ENCODE data around the gene SHROOM4. TPM values are rescaled to one million over a fixed set of nuclear protein-coding genes. Genes with fewer than 3 reads are reported as not detected.

SHROOM4 gene
- total RNA-seq, 1 experiment from 2014 or later: 0.13 TPM

DNA sequence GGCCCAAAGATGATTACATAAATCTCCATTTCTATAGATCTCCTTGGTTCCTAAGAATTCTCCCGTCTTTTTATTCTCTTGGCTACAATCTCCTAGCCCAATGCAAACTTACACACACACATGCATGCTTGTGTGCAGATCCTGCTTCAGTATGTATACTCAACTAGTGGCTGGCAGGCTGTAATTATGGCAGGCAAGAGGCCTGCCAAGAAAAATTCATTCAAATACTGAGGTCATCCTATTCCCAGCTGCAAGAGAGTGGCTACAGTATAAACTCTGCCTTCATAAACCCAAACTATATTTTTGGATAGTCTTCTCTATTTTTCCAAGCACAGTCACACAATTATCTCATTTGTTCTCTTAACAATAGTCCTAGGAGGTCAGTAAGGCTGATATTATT, 95.2 kb downstream of the SHROOM4 start:
- POLR2A ChIA-PET: no interaction called here
- DNase-seq (ENCODE audit: low read depth, low spot score): no peak

DNA sequence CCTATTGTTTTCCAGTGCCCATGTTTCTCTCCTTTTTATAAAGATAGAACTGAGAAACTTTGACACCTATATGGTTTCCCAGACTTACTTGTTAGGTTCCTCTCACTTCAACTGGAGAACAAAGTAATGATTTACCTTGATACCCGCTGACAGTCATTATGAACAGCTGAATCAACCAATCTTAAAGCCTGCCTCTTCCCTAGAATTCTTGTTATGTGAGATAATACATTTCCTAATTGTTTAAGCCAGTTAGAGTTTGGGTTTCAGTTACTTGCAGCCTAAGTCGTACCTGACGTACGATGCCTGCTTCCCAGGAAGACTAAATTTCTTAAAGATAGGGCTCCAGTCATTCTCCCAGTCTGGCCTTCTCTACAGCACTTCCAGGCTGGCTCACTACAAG, 97.3 kb downstream of the SHROOM4 start:
- POLR2A ChIA-PET: no interaction called here
- in situ Hi-C loops (cut with HindIII; ENCODE audit: low pct_unique_long_range_greater_than_20kb, low sequenced_read_pairs): no loop called here
- H3K4me1 ChIP-seq (ENCODE audit: control insufficient read depth, insufficient read depth, low read length): no peaks in the 10 kb centered on the region
- H3K4me3 ChIP-seq (ENCODE audit: low read depth in 2 of 2, low read length in 2 of 2): no peak overlapping the region
- CTCF ChIA-PET: no interaction called here
- H3K27me3 ChIP-seq (ENCODE audit: control insufficient read depth, insufficient read depth, low read length): no peaks in the 10 kb centered on the region
- TF ChIP-seq SIN3A (IDR thresholded peaks at IDR 0.05; ENCODE audit: borderline replicate concordance, insufficient read depth, low read depth, low read length): no peak
- TF ChIP-seq, protein P1, sequence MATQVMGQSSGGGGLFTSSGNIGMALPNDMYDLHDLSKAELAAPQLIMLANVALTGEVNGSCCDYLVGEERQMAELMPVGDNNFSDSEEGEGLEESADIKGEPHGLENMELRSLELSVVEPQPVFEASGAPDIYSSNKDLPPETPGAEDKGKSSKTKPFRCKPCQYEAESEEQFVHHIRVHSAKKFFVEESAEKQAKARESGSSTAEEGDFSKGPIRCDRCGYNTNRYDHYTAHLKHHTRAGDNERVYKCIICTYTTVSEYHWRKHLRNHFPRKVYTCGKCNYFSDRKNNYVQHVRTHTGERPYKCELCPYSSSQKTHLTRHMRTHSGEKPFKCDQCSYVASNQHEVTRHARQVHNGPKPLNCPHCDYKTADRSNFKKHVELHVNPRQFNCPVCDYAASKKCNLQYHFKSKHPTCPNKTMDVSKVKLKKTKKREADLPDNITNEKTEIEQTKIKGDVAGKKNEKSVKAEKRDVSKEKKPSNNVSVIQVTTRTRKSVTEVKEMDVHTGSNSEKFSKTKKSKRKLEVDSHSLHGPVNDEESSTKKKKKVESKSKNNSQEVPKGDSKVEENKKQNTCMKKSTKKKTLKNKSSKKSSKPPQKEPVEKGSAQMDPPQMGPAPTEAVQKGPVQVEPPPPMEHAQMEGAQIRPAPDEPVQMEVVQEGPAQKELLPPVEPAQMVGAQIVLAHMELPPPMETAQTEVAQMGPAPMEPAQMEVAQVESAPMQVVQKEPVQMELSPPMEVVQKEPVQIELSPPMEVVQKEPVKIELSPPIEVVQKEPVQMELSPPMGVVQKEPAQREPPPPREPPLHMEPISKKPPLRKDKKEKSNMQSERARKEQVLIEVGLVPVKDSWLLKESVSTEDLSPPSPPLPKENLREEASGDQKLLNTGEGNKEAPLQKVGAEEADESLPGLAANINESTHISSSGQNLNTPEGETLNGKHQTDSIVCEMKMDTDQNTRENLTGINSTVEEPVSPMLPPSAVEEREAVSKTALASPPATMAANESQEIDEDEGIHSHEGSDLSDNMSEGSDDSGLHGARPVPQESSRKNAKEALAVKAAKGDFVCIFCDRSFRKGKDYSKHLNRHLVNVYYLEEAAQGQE (IDR thresholded peaks at IDR 0.05; ENCODE audit: insufficient read depth in 1 of 2, low read depth in 2 of 2, low read length in 1 of 2): no peak
- TF ChIP-seq TCF7L2 (IDR thresholded peaks at IDR 0.05; ENCODE audit: low read depth, low read length): no peak
- no peak for TF ChIP-seq POLR2AphosphoS5 (IDR thresholded peaks at IDR 0.05; ENCODE audit: low read depth, low read length)
- TF ChIP-seq, protein P2, sequence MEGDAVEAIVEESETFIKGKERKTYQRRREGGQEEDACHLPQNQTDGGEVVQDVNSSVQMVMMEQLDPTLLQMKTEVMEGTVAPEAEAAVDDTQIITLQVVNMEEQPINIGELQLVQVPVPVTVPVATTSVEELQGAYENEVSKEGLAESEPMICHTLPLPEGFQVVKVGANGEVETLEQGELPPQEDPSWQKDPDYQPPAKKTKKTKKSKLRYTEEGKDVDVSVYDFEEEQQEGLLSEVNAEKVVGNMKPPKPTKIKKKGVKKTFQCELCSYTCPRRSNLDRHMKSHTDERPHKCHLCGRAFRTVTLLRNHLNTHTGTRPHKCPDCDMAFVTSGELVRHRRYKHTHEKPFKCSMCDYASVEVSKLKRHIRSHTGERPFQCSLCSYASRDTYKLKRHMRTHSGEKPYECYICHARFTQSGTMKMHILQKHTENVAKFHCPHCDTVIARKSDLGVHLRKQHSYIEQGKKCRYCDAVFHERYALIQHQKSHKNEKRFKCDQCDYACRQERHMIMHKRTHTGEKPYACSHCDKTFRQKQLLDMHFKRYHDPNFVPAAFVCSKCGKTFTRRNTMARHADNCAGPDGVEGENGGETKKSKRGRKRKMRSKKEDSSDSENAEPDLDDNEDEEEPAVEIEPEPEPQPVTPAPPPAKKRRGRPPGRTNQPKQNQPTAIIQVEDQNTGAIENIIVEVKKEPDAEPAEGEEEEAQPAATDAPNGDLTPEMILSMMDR (IDR thresholded peaks at IDR 0.05): no peak
- H3K36me3 ChIP-seq (ENCODE audit: control insufficient read depth, insufficient read depth, low read length): no peaks in the 10 kb centered on the region
- intact Hi-C loops (cut with micrococcal nuclease; ENCODE audit: unreplicated experiment): no loop called here
- DNase-seq (ENCODE audit: low read depth, low spot score): no peak
- H3K9me3 ChIP-seq (ENCODE audit: control insufficient read depth, insufficient read depth, low read depth, low read length): no peaks in the 10 kb centered on the region
- no peak overlapping the region for H3K27ac ChIP-seq (ENCODE audit: low read length)
- no peak for ATAC-seq
- BruUV-seq (replicated peaks): no TSS peak

More for the DNA sequence above, 95.2 kb downstream of the SHROOM4 start:
- TF ChIP-seq SIN3A (IDR thresholded peaks at IDR 0.05; ENCODE audit: borderline replicate concordance, insufficient read depth, low read depth, low read length) (no peak), TCF7L2 (IDR thresholded peaks at IDR 0.05; ENCODE audit: low read depth, low read length) (no peak), POLR2AphosphoS5 (IDR thresholded peaks at IDR 0.05; ENCODE audit: low read depth, low read length) (no peak)
- TF ChIP-seq, protein P2 (IDR thresholded peaks at IDR 0.05): no peak
- TF ChIP-seq, protein P1 (IDR thresholded peaks at IDR 0.05; ENCODE audit: insufficient read depth in 1 of 2, low read depth in 2 of 2, low read length in 1 of 2): no peak
- in situ Hi-C loops (cut with HindIII; ENCODE audit: low pct_unique_long_range_greater_than_20kb, low sequenced_read_pairs): no loop called here
- BruUV-seq (replicated peaks): no TSS peak
- Histone ChIP-seq H3K27ac (ENCODE audit: low read length) (no peak overlapping the region), H3K4me1 (ENCODE audit: control insufficient read depth, insufficient read depth, low read length) (no peaks in the 10 kb centered on the region), H3K4me3 (ENCODE audit: low read depth in 2 of 2, low read length in 2 of 2) (no peak overlapping the region), H3K27me3 (ENCODE audit: control insufficient read depth, insufficient read depth, low read length) (no peaks in the 10 kb centered on the region), H3K36me3 (ENCODE audit: control insufficient read depth, insufficient read depth, low read length) (no peaks in the 10 kb centered on the region), H3K9me3 (ENCODE audit: control insufficient read depth, insufficient read depth, low read depth, low read length) (no peaks in the 10 kb centered on the region)
- intact Hi-C loops (cut with micrococcal nuclease; ENCODE audit: unreplicated experiment): no loop called here
- ATAC-seq: no peak
- CTCF ChIA-PET: no interaction called here

Data from Panc1 (cell line).